ENCODE measurements around the gene STYX.
"Not testable (repeated sequence)": the region's sequence is repeated elsewhere in the genome, so short reads cannot be mapped to it uniquely, and the experiment has no call there.

STYX gene

GRCh38 chr14:52729035-52729434 is 931 bp upstream of the STYX start:
- not testable (repeated sequence) for DNase-seq

DNA sequence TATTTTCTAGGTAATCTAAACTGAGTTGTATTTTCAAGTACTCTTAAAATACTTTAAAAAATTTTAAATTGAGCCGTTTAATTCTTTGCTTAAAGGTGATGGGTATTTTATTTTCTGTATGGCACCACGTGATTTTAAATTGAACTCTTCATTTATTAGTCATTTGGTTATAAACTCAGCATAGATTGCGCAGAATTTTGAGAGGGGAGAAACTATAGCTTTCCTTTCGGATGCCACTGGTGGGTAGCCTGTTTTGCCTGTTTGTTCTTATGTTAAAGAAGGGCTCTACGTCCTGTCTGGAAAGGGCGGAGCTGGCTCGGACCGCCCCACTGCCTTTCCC is 411 bp upstream of the STYX start:
- no peak for DNase-seq

GRCh38 chr14:52730709-52731111 is 744 bp downstream of the STYX start:
- DNase-seq = peak; percentile 62

DNA sequence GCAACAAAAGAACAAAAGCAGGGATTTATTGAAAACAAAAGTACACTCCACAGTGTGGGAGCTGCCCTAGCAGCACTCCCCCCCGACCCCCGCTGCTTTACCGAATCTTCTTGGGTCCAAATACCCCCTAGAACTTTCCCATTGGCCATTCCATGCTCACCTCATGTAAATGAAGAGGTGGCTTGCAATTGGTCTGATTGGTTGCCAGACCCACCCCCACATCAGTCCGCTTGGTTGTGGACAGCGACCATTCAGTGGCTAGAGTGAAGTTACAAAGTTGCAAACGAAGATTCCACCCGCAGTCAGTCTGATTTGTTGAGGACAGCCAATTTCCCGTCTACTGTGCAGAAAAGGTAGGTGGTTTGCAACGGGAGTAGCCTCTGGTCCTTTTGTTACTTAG is 3.9 kb downstream of the STYX start:
- DNase-seq = no peak

- DNase-seq = no peak
Measured at GRCh38 chr14:52735921-52736489, 6.0 kb downstream of the STYX start.

DNA sequence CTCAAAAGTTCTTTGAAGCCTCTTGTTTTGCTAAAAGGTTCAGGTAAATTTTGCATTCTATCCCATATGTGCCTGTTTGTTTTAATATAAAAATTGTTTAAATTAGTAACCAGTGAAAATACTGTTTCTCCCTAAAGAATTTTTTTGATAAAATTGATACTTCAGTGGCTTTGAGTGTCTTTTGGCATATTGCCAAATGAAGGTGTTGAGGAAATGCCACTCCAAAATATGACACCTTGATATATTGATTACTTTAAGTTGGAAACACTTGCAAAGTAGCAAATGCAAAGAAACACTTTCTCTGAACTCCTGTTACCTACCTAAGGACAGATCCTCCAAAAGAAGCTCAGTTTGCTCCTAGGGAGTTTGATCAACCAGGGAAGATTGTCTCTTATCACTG is 8.4 kb downstream of the STYX start:
- no peak for DNase-seq

DNA sequence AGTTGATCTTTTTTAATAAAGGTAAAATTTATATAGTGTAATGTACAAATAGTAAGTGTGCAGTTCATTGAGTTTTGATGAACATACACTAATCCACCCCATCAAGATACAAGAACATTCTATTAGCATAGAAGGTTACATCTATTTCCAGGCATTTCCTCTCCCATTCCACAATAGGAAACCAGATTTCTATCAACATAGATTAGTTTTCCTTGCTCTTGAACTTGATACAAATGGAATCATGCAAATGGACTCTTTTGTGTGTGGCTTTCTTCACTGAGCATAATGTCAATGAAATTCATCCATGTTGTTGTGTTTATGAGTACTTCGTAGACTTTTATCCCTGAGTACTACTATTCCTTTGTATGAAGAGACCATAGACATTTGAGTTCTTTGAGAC is 10.8 kb downstream of the STYX start:
- no peak for DNase-seq

DNA sequence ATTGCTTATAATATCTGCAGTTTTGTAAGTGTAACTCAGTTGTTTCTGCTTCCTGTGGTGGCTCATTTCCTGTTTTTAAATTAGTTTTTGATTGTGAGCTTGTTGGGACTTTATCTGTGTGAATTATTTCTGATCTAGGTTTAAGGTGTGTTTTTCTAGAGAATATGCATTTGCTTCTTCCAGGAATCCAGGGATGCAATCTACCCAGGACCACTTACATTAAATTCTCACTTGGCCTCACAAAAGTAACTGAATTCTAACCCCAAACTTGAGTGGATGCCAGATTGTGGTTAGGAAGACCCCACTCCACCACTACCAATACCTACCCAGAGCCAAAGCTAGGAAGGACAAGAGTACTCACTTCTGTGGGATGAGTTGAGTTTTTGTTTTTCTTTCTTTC is 11.9 kb downstream of the STYX start:
- peak; percentile 32 for DNase-seq

DNA sequence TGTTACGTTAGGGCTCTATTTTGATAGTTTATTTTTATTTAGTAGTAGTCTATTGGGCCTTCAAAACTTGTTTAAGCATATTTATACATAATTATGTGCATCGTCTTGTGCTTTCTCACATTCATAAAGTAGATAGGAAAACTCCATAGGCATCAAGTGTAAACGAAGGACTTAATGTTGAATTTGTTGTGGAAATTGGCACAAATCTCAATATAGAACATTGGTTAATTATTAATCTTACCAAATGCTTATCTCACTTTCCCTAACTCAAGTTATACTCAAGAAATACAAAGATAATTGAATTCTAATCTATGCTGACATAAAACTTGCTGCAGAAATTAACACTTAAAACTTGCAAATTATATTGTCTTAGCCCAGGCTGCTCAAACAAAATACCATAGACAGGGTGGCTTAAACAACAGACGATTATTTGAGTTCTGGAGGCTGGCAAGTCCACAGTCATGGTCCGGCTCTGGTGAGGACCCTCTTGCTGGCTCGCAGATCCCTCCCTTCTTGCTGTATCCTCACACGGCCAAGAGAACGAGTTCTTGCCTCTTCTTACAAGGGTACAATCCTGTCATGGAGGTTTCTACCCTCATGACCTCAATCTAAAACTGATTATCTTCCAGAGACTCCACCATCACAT is 18.8 kb downstream of the STYX start:
- no peak for DNase-seq

GRCh38 chr14:52755607-52756316 is 25.8 kb downstream of the STYX start:
- DNase-seq = no peak

GRCh38 chr14:52759145-52759544 is 29.2 kb downstream of the STYX start:
- no peak for DNase-seq

- not testable (repeated sequence) for DNase-seq
Measured at GRCh38 chr14:52762923-52763322, 33.0 kb downstream of the STYX start.

DNA sequence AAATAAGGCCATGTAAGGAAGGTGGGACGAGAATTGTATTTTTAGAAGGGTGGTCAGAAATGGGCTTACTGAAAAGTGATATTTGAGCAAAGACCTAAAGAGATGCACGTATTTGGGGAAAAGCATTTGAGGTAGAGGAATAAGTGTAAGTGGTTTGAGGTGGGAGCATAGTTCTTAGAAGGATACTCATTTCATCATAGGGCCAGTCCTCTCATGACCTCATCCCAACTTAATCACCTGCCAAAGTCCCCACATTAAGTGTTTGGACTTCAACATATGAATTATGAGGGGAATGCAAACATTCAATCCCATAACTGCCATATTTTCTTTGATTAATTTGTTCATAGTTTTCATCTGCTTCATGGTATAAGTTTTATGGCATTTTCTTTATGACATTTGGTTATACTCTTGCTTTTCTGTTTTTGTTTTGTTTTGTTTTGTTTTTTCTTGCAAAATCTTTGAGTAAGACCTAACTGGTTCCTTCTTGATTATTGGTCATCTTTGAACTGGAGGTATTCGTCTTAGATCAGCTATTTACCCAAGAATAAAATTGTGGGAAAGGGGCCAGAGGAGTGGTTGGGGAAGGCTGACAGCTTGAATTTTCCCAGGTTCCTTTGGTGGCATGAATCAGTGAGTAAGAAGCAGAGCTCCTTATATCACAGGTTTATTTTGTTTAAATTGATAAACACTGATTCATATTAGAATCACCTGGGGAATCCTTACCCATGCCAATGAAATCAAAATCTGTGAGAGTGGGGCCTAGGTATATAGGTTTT is 37.3 kb downstream of the STYX start:
- no peak for DNase-seq

- no peak for DNase-seq
Measured at GRCh38 chr14:52769887-52770286, 39.9 kb downstream of the STYX start.

DNA sequence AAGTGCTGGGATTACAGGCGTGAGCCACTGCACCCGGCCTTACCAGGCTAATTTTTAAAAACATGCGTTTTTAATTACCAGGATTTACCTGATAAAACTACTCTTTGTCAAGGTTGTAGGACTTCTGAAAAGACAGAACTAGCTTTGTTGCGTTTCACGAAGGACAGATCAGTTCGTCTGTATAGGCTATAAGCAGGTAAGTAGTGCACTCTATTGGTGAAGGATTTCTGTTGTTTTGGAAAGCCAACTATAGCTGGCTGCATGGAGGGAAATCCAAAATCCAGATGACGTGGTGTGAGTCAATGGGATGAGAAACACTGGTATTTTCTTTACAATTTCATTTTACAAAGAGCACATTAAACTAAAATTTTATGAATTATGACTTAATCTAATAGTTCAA is 46.9 kb downstream of the STYX start:
- DNase-seq = no peak

- no peak for DNase-seq
Measured at GRCh38 chr14:52778702-52779101, 48.7 kb downstream of the STYX start.

- DNase-seq = no peak
Measured at GRCh38 chr14:52780893-52781292, 50.9 kb downstream of the STYX start.

GRCh38 chr14:52781629-52782028 is 51.7 kb downstream of the STYX start:
- no peak for DNase-seq

- DNase-seq = no peak
Measured at GRCh38 chr14:52783206-52783605, 53.2 kb downstream of the STYX start.

DNA sequence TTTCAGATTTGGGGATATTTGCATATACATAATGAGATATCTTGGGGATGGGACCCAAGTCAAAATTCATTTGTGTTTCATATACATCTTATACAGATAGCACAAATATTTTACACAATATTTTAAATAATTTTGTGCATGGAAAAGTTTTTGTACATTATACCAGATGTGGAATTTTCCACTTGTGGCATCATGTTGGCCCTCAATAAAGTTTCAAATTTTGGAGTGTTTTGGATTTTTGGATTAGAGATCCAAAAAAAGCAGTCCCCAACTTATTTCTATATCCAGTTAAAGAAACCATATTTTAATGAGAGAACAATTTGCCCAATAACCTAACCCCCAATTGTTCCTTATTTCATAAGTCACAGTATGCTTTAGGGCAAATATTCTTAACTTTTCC is 56.9 kb downstream of the STYX start:
- DNase-seq = no peak

DNA sequence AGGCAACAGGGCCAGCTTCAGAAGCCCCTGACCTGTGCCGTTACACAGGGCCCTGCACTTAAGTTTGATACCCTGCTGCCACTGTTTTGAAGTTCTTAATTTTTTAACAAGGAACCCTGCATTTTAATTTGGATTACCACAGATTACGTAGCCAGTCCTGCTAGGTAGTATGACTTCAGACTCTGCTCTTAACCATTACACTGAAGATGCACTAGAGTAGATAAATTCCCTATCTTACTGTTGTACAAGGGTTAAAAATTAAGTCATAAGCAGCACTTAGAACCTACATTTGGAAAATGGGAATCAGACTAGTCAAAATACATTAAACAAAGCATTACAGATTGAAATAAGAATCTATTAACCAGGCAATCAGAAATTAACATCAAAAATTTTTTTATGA is 59.2 kb downstream of the STYX start:
- no peak for DNase-seq

GRCh38 chr14:52790011-52790755 is 60.2 kb downstream of the STYX start:
- DNase-seq = no peak

GRCh38 chr14:52790756-52791222 is 60.8 kb downstream of the STYX start:
- DNase-seq = no peak
